H1 (cell line): ENCODE results near the gene RPS6KL1.

ENCODE experiments used
- CREB1 ChIP-seq: IDR thresholded peaks from 2 replicates; pipeline ENCODE4 v1.6.1; 2012; ENCODE audit warnings: inconsistent platforms
- EGR1 ChIP-seq: IDR thresholded peaks from 2 replicates; pipeline ENCODE4 v1.6.1; 2011; ENCODE audit warnings: low read depth, low read length, borderline replicate concordance
- GABPA ChIP-seq: IDR thresholded peaks from 2 replicates; pipeline ENCODE4 v1.6.1; 2011; ENCODE audit warnings: mild to moderate bottlenecking, low read length, moderate library complexity, borderline replicate concordance; ENCODE audit not compliant: insufficient read depth
- MAX ChIP-seq: IDR thresholded peaks from 2 replicates; pipeline ENCODE4 v1.6.1; 2012; ENCODE audit warnings: inconsistent platforms
- POLR2A ChIP-seq, 2 experiments: IDR thresholded peaks; 1 replicate in 1 of 2; 2 replicates in 1 of 2; pipeline ENCODE4 v1.6.1; 2011; ENCODE audit warnings: low read depth in 2 of 2, low read length in 2 of 2, mild to moderate bottlenecking in 2 of 2; ENCODE audit errors: control extremely low read depth in 1 of 2
- POLR2AphosphoS5 ChIP-seq: IDR thresholded peaks from 2 replicates; pipeline ENCODE4 v1.6.1; 2011; ENCODE audit warnings: low read depth, low read length
- RAD21 ChIP-seq, 2 experiments: IDR thresholded peaks in 1 of 2; conservative IDR thresholded peaks in 1 of 2; 2 replicates each; pipeline ENCODE4 v1.6.1; 2011; ENCODE audit warnings: low read depth in 2 of 2, low read length in 2 of 2, improper control_type of control experiment in 1 of 2, inconsistent platforms in 1 of 2, mild to moderate bottlenecking in 1 of 2, moderate library complexity in 1 of 2
- RFX5 ChIP-seq: IDR thresholded peaks from 2 replicates; pipeline ENCODE4 v1.6.1; 2011; ENCODE audit warnings: low read depth, low read length, improper control_type of control experiment, borderline replicate concordance
- SRF ChIP-seq: IDR thresholded peaks from 2 replicates; pipeline ENCODE4 v1.6.1; 2011; ENCODE audit warnings: mild to moderate bottlenecking, low read depth, low read length, moderate library complexity
- TAF1 ChIP-seq: IDR thresholded peaks from 2 replicates; pipeline ENCODE4 v1.6.1; 2011; ENCODE audit warnings: mild to moderate bottlenecking, low read depth, low read length
- ZNF274 ChIP-seq: IDR thresholded peaks from 2 replicates; pipeline ENCODE4 v1.7.0; 2012; ENCODE audit warnings: low read length, borderline replicate concordance; ENCODE audit errors: extremely low read depth
- TF ChIP-seq, protein P1 (sequence below), 3 experiments: IDR thresholded peaks; 1 replicate in 2 of 3; 2 replicates in 1 of 3; pipeline versions ENCODE4 v1.5.1 to v1.6.1; 2011; ENCODE audit warnings: low read length in 3 of 3, mild to moderate bottlenecking in 3 of 3, inconsistent platforms in 2 of 3, low read depth in 1 of 3, moderate library complexity in 1 of 3; ENCODE audit not compliant: insufficient read depth in 1 of 3; ENCODE audit errors: control extremely low read depth in 1 of 3

DNA sequence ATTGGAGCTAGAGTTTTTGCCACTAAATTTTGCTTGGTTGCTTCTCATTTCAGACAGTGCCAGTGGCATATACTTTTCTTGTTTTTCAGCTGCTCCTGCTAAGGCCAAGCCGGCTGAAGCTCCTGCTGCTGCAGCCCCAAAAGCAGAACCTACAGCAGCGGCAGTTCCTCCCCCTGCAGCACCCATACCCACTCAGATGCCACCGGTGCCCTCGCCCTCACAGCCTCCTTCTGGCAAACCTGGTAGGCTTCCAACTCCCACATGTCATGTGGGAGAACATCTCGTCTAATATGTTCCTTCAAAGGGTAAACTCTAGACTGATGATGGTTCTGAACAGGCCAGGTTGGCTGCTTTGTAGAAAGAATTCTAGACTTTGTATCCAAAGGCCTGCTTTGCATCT lies 30.3 kb downstream of the RPS6KL1 start:
- TF ChIP-seq ZNF274 (no peak), EGR1 (no peak), SRF (no peak), GABPA (no peak), TAF1 (no peak), MAX (no peak), POLR2A (IDR thresholded peaks at IDR 0.05; ENCODE audit: control extremely low read depth in 1 of 2, low read depth in 2 of 2, low read length in 2 of 2) (no peak), POLR2AphosphoS5 (no peak), RFX5 (no peak), CREB1 (no peak), RAD21 (IDR thresholded peaks at IDR 0.05 in 1 of 2, conservative IDR thresholded peaks at IDR 0.05 in 1 of 2; ENCODE audit: low read depth in 2 of 2, low read length in 2 of 2) (no peak)
- TF ChIP-seq, protein P1, sequence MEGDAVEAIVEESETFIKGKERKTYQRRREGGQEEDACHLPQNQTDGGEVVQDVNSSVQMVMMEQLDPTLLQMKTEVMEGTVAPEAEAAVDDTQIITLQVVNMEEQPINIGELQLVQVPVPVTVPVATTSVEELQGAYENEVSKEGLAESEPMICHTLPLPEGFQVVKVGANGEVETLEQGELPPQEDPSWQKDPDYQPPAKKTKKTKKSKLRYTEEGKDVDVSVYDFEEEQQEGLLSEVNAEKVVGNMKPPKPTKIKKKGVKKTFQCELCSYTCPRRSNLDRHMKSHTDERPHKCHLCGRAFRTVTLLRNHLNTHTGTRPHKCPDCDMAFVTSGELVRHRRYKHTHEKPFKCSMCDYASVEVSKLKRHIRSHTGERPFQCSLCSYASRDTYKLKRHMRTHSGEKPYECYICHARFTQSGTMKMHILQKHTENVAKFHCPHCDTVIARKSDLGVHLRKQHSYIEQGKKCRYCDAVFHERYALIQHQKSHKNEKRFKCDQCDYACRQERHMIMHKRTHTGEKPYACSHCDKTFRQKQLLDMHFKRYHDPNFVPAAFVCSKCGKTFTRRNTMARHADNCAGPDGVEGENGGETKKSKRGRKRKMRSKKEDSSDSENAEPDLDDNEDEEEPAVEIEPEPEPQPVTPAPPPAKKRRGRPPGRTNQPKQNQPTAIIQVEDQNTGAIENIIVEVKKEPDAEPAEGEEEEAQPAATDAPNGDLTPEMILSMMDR (IDR thresholded peaks at IDR 0.05; ENCODE audit: control extremely low read depth in 1 of 3, insufficient read depth in 1 of 3, low read depth in 1 of 3, low read length in 3 of 3): no peak
